HL-60 (cell line): Measurements from ENCODE around the gene ARID1B.

Experiments
- CTCF ChIP-seq: IDR thresholded peaks from one replicate; pipeline ENCODE4 v1.5.1; 2011; ENCODE audit warnings: low read length, control low read depth, inconsistent platforms; ENCODE audit not compliant: insufficient read depth
- GABPA ChIP-seq: IDR thresholded peaks from 2 replicates; pipeline ENCODE4 v1.6.1; 2012; ENCODE audit warnings: low read depth
- POLR2AphosphoS5 ChIP-seq: IDR thresholded peaks from 2 replicates; pipeline ENCODE4 v1.6.1; 2012; ENCODE audit warnings: low read depth
- REST ChIP-seq: IDR thresholded peaks from 2 replicates; pipeline ENCODE4 v1.6.1; 2012; ENCODE audit warnings: low read depth; ENCODE audit not compliant: insufficient replicate concordance
- SPI1 ChIP-seq: IDR thresholded peaks from 2 replicates; pipeline ENCODE4 v1.6.1; 2012; ENCODE audit warnings: low read depth, mild to moderate bottlenecking, borderline replicate concordance

GRCh38 chr6:156822747-156823206, 45.6 kb downstream of the ARID1B start:
- no peak for TF ChIP-seq REST
- no peak for TF ChIP-seq CTCF
- no peak for TF ChIP-seq POLR2AphosphoS5
- TF ChIP-seq GABPA, result no peak
- no peak for TF ChIP-seq SPI1
